Cardiac muscle cell (in vitro differentiated cells and primary cell): ENCODE results near the gene DDIT4. TPM values are rescaled to one million over a fixed set of nuclear protein-coding genes. Genes with fewer than 3 reads are reported as not detected.

Experiments
- DNase-seq, 2 donors: peaks; one replicate each; pipeline versions ENCODE4 v3.0.0 to v3.0.0-alpha.2; 2010 to 2017; ENCODE audit warnings: low read depth in 1 of 2, low spot score in 1 of 2
- H3K27ac ChIP-seq: fragments of 200-600 bp; sonication (generic); 2 replicates; pipeline ENCODE4 v1.5.1; 2016
- H3K27me3 ChIP-seq: fragments of 200-600 bp; sonication (generic); 2 replicates; pipeline ENCODE4 v1.6.0; 2016; ENCODE audit warnings: control low read depth
- H3K36me3 ChIP-seq: fragments of 200-600 bp; sonication (generic); 2 replicates; pipeline ENCODE4 v1.5.1; 2016; ENCODE audit warnings: control low read depth
- H3K4me1 ChIP-seq: fragments of 200-600 bp; sonication (generic); 2 replicates; pipeline ENCODE4 v1.8.1; 2017; ENCODE audit warnings: low read depth, mild to moderate bottlenecking, mixed run types
- H3K4me3 ChIP-seq: fragments of 200-600 bp; sonication (generic); 2 replicates; pipeline ENCODE4 v1.5.1; 2016; ENCODE audit warnings: mild to moderate bottlenecking
- H3K9me3 ChIP-seq: fragments of 200-600 bp; sonication (generic); 2 replicates; pipeline ENCODE4 v1.5.1; 2017; ENCODE audit warnings: low read depth, mild to moderate bottlenecking, control low read depth
- polyA plus RNA-seq: library from polyadenylated mRNA; unstranded; fragments of >200 nt; fragmentation: Nextera tagmentation; extraction: Ambion mirVana; gene quantifications from 2 replicates; pipeline ENCODE4 v1.2.1, GENCODE V29; 2016
- total RNA-seq: library from RNA; depleted of rRNA; stranded (reverse); fragments of >200 nt; gene quantifications from 2 replicates; pipeline ENCODE4 v1.2.3, GENCODE V29; 2016
- TF ChIP-seq, protein P1 (sequence below): IDR thresholded peaks from 2 replicates; pipeline ENCODE4 v1.5.1; 2012; ENCODE audit warnings: low read depth, mild to moderate bottlenecking, low read length

The DDIT4 gene
- total and polyA plus RNA-seq, 2 experiments from 2014 or later, result 210 to 213 TPM

DNA sequence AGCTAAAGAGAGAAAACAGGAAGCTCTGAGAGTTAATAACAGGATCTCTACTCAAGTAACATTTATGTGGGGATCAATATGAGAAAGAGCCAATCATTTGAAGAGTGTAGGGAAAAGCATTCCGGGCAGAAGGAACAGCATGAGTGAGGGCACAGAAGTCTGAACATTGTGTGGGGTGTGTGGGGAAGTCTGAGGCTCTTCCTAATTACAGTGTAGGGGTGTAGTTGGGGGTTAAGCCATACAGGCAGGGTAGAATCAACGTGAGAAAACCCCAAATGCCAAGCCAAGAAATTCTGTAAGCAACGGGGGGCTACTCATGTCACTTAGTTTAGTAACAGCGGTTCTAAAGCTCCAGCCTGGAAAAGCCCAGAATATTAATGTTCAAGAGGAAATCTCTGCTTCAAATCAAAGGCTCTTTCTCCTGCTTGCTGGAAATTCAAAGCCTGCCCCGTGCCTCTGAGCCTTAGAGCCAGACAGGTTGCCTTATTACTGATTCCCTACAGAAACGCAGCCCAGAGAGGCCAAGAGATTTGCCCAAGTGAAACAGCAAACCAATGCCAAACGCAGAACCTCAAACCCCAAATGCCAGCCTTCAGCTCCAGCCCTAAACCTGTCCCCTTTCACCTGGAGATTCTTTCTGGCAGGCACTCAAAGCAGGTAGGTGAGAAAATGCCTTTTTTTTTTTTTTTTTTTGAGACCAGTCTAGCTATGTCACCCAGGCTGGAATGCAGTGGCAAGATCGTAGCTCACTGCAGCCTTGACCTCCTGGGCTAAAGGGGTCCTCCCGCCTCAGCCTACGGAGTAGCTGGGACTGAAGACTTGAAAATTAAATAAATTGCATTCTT is 44.9 kb downstream of the DDIT4 start:
- H3K27ac ChIP-seq, result no peak overlapping the region
- no peaks in the 10 kb centered on the region for H3K36me3 ChIP-seq
- TF ChIP-seq, protein P1, sequence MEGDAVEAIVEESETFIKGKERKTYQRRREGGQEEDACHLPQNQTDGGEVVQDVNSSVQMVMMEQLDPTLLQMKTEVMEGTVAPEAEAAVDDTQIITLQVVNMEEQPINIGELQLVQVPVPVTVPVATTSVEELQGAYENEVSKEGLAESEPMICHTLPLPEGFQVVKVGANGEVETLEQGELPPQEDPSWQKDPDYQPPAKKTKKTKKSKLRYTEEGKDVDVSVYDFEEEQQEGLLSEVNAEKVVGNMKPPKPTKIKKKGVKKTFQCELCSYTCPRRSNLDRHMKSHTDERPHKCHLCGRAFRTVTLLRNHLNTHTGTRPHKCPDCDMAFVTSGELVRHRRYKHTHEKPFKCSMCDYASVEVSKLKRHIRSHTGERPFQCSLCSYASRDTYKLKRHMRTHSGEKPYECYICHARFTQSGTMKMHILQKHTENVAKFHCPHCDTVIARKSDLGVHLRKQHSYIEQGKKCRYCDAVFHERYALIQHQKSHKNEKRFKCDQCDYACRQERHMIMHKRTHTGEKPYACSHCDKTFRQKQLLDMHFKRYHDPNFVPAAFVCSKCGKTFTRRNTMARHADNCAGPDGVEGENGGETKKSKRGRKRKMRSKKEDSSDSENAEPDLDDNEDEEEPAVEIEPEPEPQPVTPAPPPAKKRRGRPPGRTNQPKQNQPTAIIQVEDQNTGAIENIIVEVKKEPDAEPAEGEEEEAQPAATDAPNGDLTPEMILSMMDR, result no peak
- peaks cover 30% of the 10 kb centered on the region for H3K4me1 ChIP-seq
- no peaks in the 10 kb centered on the region for H3K9me3 ChIP-seq
- no peak overlapping the region for H3K4me3 ChIP-seq
- no peaks in the 10 kb centered on the region for H3K27me3 ChIP-seq
- DNase-seq, result no peak

DNA sequence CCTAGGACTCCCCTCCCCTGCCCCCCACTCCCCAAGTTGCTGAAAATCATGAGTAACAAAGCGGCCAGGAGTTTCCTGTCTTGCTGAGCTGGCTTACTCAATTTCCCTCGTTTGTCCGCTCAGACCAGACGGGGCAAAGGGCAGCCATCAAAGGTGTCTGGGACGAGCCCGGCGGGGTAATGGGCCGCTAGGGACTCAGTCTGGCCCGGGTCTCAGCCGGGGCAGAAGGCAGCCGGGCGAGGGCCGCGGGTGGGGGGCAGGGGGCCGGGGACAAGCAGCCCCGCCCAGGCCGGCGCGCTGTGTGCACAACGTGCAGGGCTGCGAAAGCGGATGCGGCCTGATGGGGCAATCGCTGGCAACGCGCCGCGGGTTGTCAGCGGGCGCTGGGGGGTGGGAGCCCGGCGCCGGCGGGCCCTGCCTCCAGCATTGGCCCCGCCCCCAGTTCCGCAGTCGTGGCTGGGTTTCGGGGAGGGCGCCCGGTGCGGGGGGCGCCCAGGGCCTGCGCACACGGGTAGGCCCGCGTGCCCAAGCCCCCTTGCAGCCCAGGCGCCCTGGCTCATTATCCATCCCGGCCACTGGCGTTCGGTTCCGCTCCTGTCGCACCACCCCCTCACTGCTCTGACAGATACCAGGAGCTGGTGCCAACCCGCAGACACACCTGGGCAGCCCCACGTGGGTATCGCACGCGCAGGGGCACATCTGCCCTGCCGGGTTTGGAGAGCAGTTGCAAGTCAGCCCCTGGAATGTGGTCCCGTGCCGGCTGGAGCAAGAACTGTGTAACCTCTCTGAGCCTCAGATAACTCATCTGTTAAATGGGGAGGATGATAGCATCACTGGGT is 45.9 kb downstream of the DDIT4 start:
- no peak overlapping the region for H3K4me3 ChIP-seq
- TF ChIP-seq, protein P1, result no peak
- H3K36me3 ChIP-seq, result no peaks in the 10 kb centered on the region
- no peaks in the 10 kb centered on the region for H3K9me3 ChIP-seq
- H3K27ac ChIP-seq, result no peak overlapping the region
- H3K27me3 ChIP-seq, result no peaks in the 10 kb centered on the region
- peaks cover 34% of the 10 kb centered on the region for H3K4me1 ChIP-seq
- DNase-seq, result peak; percentile 75 to 97

DNA sequence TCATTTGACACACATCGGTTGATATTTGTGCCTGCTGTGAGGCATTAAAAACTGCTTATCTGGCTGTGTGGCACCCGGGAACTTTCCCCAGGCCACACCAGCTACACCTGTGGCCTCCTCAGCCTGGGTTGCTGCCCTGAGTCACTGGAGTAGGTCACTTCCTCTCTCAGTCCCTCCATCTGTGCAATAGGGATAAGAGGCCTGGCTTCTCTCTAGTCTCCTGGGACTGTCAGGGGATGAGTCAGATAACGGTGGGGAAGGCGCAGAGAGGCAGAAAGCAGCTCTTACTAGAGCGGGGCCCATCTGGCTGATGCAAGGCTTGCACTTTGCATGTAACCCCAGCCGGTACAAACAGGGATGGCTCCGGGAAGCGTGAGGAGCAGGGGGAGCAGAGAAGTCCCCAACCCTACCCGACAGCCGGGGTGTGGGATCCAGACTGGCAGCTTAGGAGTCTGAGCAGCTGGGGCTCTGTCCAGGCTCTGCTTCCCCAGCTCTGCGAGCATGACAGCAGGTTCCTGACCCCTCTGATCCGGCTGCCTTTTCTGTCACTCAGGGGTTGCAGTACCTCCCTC is 47.0 kb downstream of the DDIT4 start:
- no peak overlapping the region for H3K4me3 ChIP-seq
- no peaks in the 10 kb centered on the region for H3K36me3 ChIP-seq
- no peaks in the 10 kb centered on the region for H3K27me3 ChIP-seq
- no peaks in the 10 kb centered on the region for H3K9me3 ChIP-seq
- DNase-seq, result peak; percentile 41 to 99
- TF ChIP-seq, protein P1, result no peak
- peaks cover 45% of the 10 kb centered on the region for H3K4me1 ChIP-seq
- H3K27ac ChIP-seq, result peak overlapping the region; percentile 76

DNA sequence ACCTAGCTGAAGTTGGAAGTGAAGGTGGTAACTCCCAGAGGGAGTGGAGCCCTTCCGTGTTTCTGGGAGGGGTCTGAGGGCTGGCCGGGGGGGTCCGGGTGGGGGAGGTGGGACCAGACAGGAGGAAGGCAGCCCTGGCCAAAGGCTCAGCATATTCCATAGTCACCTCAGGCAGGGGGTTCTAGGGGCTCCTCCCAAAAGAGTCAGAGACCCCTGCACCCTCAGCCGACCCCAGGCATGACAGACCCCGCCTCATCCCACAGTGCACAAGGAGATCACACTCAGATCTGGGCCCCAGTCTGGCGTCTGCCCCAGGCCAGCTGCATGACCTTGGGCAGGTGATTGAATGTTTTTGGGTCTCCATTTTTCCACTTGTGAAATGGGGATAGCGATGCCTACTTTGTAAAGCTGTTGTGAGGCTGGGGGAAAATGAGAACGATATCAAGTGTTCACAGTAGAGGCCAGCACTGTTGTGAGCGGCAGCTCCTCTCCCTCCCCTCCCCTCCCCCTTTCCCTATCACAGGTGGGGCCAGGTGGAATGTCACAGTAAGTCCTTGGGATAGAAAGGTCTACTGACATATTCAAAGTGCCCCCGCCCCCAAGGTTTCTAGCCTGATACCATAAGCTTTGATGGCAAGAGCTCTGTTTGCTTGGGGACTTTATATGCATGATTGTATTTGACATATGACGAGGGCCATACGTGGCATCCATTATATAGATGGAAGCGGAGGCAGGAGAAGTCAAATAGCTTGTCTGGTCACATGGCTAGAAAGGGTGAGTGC is 47.7 kb downstream of the DDIT4 start:
- H3K27me3 ChIP-seq, result no peaks in the 10 kb centered on the region
- peak overlapping the region; percentile 76 for H3K27ac ChIP-seq
- TF ChIP-seq, protein P1, result no peak
- peaks cover 47% of the 10 kb centered on the region for H3K4me1 ChIP-seq
- DNase-seq, result no peak
- H3K36me3 ChIP-seq, result no peaks in the 10 kb centered on the region
- H3K4me3 ChIP-seq, result no peak overlapping the region
- H3K9me3 ChIP-seq, result no peaks in the 10 kb centered on the region

DNA sequence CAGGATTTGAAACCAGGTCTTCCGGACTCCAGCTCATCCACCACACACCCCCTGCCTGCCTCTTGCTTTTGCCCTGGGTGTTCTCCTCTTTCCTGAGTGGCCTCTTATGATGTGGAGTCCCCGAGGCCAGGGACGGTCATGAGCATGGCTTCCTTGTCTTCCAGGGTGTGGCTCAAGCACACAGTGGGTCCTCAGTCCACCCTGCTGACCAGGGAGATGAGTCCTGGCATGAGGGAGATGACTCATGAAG is 48.2 kb downstream of the DDIT4 start:
- TF ChIP-seq, protein P1, result no peak
- Histone ChIP-seq H3K36me3 (no peaks in the 10 kb centered on the region), H3K4me1 (peaks cover 47% of the 10 kb centered on the region), H3K4me3 (no peak overlapping the region), H3K9me3 (no peaks in the 10 kb centered on the region), H3K27me3 (no peaks in the 10 kb centered on the region), H3K27ac (peak overlapping the region; percentile 76)
- DNase-seq, result no peak
